Prostate gland (tissue), 2 donors: ENCODE data around the gene HSPBP1.

Experiments used
- POLR2A ChIP-seq: fragments of 450-650 bp; IDR thresholded peaks from one replicate; pipeline ENCODE4 v1.6.1; 2016; ENCODE audit warnings: antibody characterized with exemption, mild to moderate bottlenecking
- TF ChIP-seq, protein P1 (sequence below), 4 experiments: fragments of 200-600 bp in 2 of 4; fragments of 450-650 bp in 2 of 4; sonication (generic) in 2 of 4; IDR thresholded peaks; 1 replicate in 3 of 4; 2 replicates in 1 of 4; pipeline ENCODE4 v1.5.1; 2016 to 2019; ENCODE audit warnings: antibody characterized with exemption in 4 of 4, mild to moderate bottlenecking in 2 of 4, moderate library complexity in 2 of 4

DNA sequence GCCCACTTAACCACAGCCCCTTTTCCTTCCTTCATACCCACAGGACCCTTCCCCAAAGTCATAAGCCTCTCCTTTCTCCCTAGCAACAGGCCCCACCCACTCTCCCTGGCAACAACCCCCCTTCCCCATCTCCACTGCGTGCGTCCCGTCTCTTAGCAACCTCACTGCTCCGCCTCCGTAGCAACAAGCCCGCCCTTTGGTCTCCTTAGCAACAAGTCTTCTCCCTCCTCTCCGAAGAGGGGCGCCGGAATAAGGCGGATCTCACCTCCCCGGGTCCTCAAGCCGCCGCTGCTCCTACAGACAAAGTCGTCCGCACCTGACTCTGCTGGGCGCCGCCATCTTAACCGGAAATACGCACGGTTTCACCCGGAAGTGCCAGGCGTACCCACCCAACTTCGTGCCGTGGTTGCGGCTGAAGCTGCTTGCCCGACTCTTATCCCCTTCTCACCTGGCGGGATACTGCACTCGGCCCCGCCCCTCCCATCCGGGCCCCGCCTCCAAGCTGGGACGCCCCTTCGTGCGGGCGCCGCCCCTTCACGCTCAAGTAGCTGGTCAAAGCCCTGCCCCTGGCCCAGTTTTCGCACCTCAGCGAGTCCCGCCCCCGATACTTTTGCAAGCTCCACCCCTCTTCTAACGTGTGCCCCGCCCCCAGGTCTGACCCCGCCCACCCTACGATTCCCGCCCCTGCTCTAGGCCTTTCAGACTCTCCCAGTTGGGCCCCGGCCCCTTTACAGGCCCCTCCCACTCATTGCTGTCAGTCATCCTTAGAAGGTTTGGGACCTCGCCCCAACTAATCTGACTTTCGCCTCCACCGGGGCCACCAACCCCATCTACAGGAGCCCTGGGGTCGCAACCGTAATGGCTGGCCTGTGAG, at the start of gene HSPBP1:
- TF ChIP-seq, protein P1, sequence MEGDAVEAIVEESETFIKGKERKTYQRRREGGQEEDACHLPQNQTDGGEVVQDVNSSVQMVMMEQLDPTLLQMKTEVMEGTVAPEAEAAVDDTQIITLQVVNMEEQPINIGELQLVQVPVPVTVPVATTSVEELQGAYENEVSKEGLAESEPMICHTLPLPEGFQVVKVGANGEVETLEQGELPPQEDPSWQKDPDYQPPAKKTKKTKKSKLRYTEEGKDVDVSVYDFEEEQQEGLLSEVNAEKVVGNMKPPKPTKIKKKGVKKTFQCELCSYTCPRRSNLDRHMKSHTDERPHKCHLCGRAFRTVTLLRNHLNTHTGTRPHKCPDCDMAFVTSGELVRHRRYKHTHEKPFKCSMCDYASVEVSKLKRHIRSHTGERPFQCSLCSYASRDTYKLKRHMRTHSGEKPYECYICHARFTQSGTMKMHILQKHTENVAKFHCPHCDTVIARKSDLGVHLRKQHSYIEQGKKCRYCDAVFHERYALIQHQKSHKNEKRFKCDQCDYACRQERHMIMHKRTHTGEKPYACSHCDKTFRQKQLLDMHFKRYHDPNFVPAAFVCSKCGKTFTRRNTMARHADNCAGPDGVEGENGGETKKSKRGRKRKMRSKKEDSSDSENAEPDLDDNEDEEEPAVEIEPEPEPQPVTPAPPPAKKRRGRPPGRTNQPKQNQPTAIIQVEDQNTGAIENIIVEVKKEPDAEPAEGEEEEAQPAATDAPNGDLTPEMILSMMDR (IDR thresholded peaks at IDR 0.05) = peak in 1 of 4 experiments; percentile 6
- TF ChIP-seq POLR2A = peak; percentile 26
